Ureter (tissue), 1 donor: ENCODE data around the gene MDGA2. TPM values are rescaled to one million over a fixed set of nuclear protein-coding genes. Genes with fewer than 3 reads are reported as not detected.
"Not testable (repeated sequence)": the region's sequence is repeated elsewhere in the genome, so short reads cannot be mapped to it uniquely, and the experiment has no call there.

Experiments
- DNase-seq: peaks from one replicate; pipeline ENCODE4 v3.0.0-alpha.2; 2020; ENCODE audit warnings: low spot score
- total RNA-seq: library from RNA; stranded (reverse); gene quantifications from one replicate; pipeline ENCODE4 v1.2.4, GENCODE V29; 2023
- donor health status: DM: yes; HTN: yes; CAD: no.

The MDGA2 gene
- total RNA-seq, 1 donor from 2014 or later, result not detected

GRCh38 chr14:47328376-47328775 is 347.0 kb downstream of the MDGA2 start:
- no peak for DNase-seq

DNA sequence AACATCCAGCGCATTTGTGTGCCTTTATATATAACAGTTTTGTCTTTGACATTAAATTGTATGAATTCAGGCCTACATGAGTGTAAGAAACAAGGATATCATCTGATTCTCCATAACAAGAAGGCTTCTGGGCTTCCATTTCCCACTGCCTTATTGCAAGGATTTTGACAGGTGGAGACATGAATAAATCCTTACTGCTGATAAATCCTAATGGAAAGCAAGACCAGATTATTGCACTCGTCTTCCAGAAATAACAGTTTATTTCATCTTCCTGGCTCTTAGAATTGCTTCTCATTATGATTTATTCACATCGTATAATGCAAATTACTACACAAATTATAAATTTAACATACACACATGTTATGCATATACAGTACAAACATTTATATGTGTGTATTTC is 348.1 kb downstream of the MDGA2 start:
- no peak for DNase-seq

- no peak for DNase-seq
Measured at GRCh38 chr14:47322751-47323150, 352.7 kb downstream of the MDGA2 start.

- no peak for DNase-seq
Measured at GRCh38 chr14:47302121-47302520, 373.3 kb downstream of the MDGA2 start.

DNA sequence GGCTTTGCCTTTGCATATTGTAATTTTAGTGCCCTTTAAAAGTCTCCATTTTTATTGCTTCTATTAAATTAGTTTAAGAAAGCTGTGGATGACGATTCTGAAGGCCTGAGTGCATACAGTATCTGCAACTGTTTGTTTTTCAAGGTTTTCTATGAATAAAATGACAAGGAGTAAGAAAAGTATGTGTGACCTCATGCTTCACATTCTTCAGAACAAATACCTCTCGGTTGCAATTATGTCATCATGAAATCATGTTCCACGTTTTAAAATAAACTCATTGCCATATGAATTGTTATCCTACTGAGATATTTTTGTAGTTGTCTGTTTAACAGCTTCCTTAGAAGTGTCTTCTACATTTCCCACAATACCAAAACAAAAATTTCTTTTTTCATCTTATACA is 374.6 kb downstream of the MDGA2 start:
- DNase-seq, result no peak

- no peak for DNase-seq
Measured at GRCh38 chr14:47297374-47297773, 378.0 kb downstream of the MDGA2 start.

DNA sequence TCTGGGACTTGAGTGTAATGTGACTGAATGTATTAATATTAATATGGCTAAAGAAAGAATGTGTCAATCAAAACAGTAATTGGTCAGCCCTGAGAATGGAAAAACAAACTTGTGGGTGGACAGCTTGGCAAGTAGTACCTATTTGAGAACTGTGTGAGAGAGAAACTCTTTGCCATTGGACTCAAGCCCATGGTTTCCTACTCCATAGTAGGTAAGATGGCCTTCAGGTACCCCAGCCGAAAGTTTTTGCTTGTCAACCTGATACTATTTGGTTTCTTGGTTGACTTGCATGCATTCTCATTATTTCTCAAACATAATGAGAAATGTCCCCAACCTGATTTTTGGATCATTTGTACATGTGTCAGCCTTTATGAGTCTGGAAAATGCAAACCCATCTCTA is 391.1 kb downstream of the MDGA2 start:
- no peak for DNase-seq

GRCh38 chr14:47281761-47282160 is 393.6 kb downstream of the MDGA2 start:
- not testable (repeated sequence) for DNase-seq

DNA sequence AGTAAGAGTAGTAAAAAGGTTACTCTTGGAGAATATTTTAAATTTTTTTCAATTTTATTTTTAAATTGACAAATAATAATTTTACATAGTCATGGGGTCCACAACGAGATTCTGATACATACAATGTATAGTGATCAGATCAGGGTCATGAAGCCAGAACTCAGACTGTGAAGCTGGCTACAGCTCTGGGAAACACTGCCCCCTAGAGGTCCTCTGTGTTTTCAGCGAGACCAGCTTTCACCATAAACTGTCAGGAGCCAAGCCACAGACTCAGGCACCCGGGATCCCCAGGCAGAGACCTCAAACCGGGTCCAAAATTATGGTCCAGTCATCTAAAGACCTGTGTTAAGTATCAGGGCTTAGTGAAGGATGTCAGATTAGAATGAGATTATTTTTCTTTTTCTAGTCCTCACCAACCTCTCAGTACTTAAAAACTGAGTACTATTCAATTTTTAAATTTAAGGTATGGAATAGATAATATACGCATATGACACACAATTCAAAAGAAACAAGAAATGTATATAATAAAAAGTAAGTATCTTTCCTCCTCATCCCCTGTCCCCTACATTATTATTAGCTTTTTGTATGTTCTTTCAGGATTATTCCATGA is 397.1 kb downstream of the MDGA2 start:
- DNase-seq, result no peak

DNA sequence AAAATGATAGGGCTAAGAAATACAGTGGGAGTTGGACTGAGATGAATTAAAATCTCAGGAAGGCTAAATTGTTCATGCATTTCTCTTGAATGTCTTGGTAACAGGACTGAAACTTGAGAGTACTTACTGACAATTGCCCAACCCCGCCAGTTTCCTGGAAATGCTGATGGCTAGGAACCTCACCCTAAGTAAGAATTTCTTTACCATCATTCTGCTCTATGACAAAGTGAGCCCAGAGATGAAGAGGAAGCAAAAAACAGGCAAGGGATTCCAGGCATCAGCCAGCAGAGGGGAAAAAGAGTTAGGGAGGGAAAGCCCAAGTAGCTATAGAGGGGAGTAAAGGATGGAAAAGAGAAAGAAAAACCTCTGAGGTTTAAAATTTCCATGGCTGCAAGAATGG is 397.7 kb downstream of the MDGA2 start:
- no peak for DNase-seq

DNA sequence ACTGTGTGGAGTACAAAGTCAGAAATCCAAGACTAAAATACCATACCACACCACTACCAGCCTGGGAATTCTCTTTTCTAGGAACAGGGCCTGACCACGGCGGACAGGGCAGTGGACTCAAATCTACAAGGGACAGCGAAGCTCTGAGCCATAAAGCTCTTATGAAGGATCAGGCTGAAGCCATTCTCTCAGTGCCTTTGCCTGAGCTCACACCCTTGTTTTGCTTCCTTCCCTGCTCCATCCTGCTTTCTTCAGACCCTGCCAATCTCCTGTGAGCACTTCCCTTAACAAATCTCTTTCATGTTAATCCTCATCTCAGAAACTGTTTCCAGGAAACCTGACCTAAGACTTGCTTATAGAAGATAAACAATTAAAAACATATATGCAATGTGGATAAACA is 398.5 kb downstream of the MDGA2 start:
- no peak for DNase-seq

DNA sequence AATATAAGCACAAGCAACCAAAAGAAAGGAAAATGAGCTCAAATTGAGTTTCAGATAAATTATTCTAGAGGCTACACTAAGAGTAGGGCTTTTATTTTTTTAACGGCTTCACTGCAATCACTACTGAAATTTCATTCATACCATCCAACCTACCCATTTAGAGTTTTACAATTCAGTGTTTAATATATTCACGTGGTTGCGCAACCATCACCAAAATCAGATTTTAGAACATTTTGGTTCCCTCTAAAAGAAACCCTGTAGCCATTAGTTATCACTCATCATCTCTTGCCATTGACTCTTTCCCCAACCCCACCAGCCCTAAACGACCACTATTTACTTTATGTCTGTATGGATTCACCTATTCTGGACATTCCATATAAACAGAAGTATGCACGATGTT is 401.5 kb downstream of the MDGA2 start:
- no peak for DNase-seq

- no peak for DNase-seq
Measured at GRCh38 chr14:47270715-47271114, 404.7 kb downstream of the MDGA2 start.

- no peak for DNase-seq
Measured at GRCh38 chr14:47269756-47270492, 405.5 kb downstream of the MDGA2 start.

DNA sequence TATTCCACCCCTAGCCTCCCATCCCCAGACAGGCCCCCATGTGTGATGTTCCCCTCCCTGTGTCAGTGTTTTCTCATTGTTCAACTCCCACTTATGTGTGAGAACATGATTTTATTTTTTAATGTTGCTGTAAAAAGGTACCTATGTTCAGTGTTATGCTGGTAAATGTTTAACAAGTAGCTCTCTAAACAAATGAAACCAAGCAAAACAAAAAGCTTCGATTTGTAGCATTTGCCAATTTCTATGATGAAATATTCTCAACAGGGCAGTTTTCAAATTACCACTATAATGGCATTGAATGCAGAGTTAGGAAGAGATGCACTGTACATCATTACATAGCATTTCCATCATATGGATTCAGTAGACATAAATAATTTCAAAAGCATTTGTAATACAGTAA is 410.6 kb downstream of the MDGA2 start:
- DNase-seq, result no peak

DNA sequence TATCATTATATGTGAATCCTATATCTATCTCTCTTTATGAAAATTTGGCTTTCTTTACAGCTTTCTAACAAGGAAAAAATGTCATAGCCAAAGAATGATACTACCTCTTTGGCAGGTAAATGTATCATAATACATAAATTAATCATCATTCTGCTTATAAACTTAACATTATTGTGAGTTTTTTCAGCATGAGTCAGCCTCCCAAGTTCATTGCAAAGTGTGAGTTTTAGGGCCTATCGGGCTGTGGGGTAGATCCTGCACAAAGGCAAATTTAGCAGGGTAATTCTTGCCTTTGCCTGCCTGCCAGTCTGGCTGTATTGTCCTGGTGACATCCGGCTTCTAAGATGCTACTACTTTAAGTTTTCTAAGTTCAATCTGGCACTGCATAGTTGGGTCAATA is 412.6 kb downstream of the MDGA2 start:
- no peak for DNase-seq

GRCh38 chr14:47261350-47261749 is 414.1 kb downstream of the MDGA2 start:
- no peak for DNase-seq

- no peak for DNase-seq
Measured at GRCh38 chr14:47259796-47260195, 415.6 kb downstream of the MDGA2 start.

DNA sequence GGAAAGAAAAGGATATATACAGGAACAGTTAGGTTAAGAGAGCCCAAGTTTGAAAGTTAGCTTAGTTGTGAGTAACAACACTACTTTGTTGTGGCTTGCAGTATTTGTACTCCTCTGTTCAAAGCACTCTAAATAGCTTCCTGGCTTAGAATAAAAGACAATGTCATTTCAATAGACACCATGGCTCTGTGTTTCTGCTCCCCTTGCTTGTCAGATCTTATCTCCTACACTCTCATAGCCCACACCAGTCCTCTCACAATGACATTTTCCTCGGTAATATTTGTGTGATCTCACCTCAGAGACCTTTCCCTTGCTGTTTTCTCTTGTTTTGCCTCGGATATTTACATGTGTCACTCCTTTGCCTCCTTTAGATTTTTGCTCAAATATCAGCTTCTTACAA is 418.4 kb downstream of the MDGA2 start:
- no peak for DNase-seq

DNA sequence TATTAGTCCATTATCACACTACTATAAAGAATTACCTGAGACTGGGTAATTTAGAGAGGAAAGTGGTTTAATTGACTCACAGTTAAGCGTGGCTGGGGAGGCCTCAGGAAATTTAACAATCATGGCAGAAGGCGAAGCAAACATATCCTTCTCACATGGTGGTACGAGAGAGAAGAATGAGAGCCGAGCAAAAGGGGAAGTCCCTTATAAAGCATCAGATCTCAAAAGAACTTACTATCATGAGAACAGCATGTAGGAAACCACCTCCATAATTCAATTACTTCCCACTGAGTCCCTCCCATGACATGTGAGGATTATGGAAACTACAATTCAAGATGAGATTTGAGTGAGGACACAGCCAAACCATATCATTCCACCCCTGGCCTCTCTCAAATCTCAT is 422.6 kb downstream of the MDGA2 start:
- no peak for DNase-seq

DNA sequence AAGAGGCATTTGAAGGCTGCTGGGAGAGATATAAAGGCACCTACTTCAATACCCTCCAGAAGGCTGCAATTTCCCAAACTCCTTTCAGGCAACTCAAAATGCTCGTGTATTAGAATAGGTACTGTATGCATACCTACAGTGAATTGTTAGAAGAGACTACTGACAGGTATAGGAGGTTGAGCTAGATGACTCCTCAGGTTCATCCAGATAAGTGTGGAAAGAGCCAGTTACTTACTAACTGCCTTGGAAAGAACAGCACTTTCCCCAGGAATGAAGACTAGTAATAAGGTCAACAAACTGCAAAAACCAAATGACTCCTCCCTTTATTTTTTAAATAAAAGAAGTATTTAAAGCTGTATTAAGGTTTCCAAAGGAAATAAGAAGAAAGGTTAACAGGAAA is 429.0 kb downstream of the MDGA2 start:
- DNase-seq, result no peak

- not testable (repeated sequence) for DNase-seq
Measured at GRCh38 chr14:47242579-47242978, 432.8 kb downstream of the MDGA2 start.

- DNase-seq, result no peak
Measured at GRCh38 chr14:47240748-47241437, 434.5 kb downstream of the MDGA2 start.
